SK-N-SH (cell line): ENCODE data around the gene C5orf58. TPM values are rescaled to one million over a fixed set of nuclear protein-coding genes. Genes with fewer than 3 reads are reported as not detected.

Experiments
- CTCF ChIA-PET: fragments of 300-600, 350-600 bp; formaldehyde crosslinking; extraction: SDS; loops from one replicate; lab custom pipeline; 2021; lab: Yijun Ruan, JAX
- POLR2A ChIA-PET: fragments of 350-600 bp; sonication (Branson Sonifier 250); formaldehyde crosslinking; extraction: SDS; loops from one replicate; lab custom pipeline; 2020; ENCODE audit warnings: antibody characterized with exemption, inconsistent platforms; lab: Yijun Ruan, JAX
- DNase-seq: peaks from one replicate; pipeline ENCODE4 v3.0.0; 2012
- H2AFZ ChIP-seq: fragments of 200-600 bp; sonication (generic); 2 replicates; pipeline ENCODE4 v1.8.1; 2016; ENCODE audit warnings: antibody characterized with exemption, mild to moderate bottlenecking, low read depth
- H3F3A ChIP-seq: fragments of 200-600 bp; sonication (generic); replicated peaks from 2 replicates; pipeline ENCODE3; 2016; ENCODE audit warnings: antibody characterized with exemption, mild to moderate bottlenecking; ENCODE audit not compliant: insufficient read depth
- H3K27ac ChIP-seq, 2 experiments: fragments of 200-500 bp in 1 of 2; fragments of 200-600 bp in 1 of 2; sonication (Bioruptor generic) in 1 of 2; sonication (generic), shearing (Covaris generic) in 1 of 2; 2 replicates each; pipeline versions ENCODE4 v1.5.1 to v1.6.1; 2014 to 2016; ENCODE audit warnings: low read depth in 2 of 2, inconsistent platforms in 1 of 2, low read length in 1 of 2, mild to moderate bottlenecking in 1 of 2, mixed read lengths in 1 of 2
- H3K27me3 ChIP-seq: fragments of 200-600 bp; sonication (generic), shearing (Covaris generic); 2 replicates; pipeline ENCODE4 v1.6.1; 2016; ENCODE audit warnings: mixed run types; ENCODE audit not compliant: insufficient read depth
- H3K36me3 ChIP-seq, 2 experiments: fragments of 200-500 bp in 1 of 2; fragments of 200-600 bp in 1 of 2; sonication (Bioruptor generic) in 1 of 2; sonication (generic) in 1 of 2; replicated peaks in 1 of 2; 2 replicates each; pipeline versions ENCODE3 to v1.5.1; 2014 to 2016; ENCODE audit warnings: low read length in 1 of 2, mild to moderate bottlenecking in 1 of 2; ENCODE audit not compliant: insufficient read depth in 2 of 2, control insufficient read depth in 1 of 2
- H3K4me1 ChIP-seq, 2 experiments: fragments of 200-500 bp in 1 of 2; fragments of 200-600 bp in 1 of 2; sonication (Bioruptor generic) in 1 of 2; sonication (generic), shearing (Covaris generic) in 1 of 2; 2 replicates each; pipeline versions ENCODE4 v1.5.1 to v1.6.1; 2014 to 2016; ENCODE audit warnings: low read depth in 1 of 2, low read length in 1 of 2, mixed run types in 1 of 2; ENCODE audit not compliant: insufficient read depth in 2 of 2, control insufficient read depth in 1 of 2
- H3K4me2 ChIP-seq: fragments of 200-600 bp; sonication (generic), shearing (Covaris generic); 2 replicates; pipeline ENCODE4 v1.6.1; 2017; ENCODE audit warnings: mixed run types
- H3K4me3 ChIP-seq, 2 experiments: fragments of 200-500 bp in 1 of 2; fragments of 200-600 bp in 1 of 2; sonication (Bioruptor generic) in 1 of 2; sonication (generic), shearing (Covaris generic) in 1 of 2; 2 replicates each; pipeline versions ENCODE4 v1.5.1 to v1.8.1; 2014 to 2016; ENCODE audit warnings: low read depth in 2 of 2, inconsistent platforms in 1 of 2, low read length in 1 of 2, mild to moderate bottlenecking in 1 of 2, mixed read lengths in 1 of 2, moderate library complexity in 1 of 2
- H3K79me2 ChIP-seq: fragments of 200-600 bp; sonication (generic); 2 replicates; pipeline ENCODE4 v1.8.1; 2017; ENCODE audit warnings: mild to moderate bottlenecking; ENCODE audit not compliant: insufficient read depth
- H3K9ac ChIP-seq: fragments of 200-600 bp; sonication (generic); 2 replicates; pipeline ENCODE4 v1.6.1; 2017; ENCODE audit warnings: mixed run types
- H3K9me2 ChIP-seq: fragments of 200-600 bp; sonication (generic); 2 replicates; pipeline ENCODE4 v1.6.1; 2017; ENCODE audit warnings: mixed run types
- H3K9me3 ChIP-seq: fragments of 200-600 bp; sonication (generic); 2 replicates; pipeline ENCODE4 v1.6.1; 2017; ENCODE audit warnings: mixed run types, mild to moderate bottlenecking, moderate library complexity
- H4K20me1 ChIP-seq: fragments of 200-600 bp; sonication (generic); 2 replicates; pipeline ENCODE4 v1.6.1; 2017; ENCODE audit warnings: mild to moderate bottlenecking, mixed run types; ENCODE audit not compliant: insufficient read depth
- EZH2phosphoT487 ChIP-seq: fragments of 200-600 bp; sonication (generic); IDR thresholded peaks from 2 replicates; pipeline ENCODE4 v1.6.1; 2017; ENCODE audit warnings: low read depth, mixed run types, mild to moderate bottlenecking, antibody characterized with exemption, moderate library complexity, borderline replicate concordance
- NRF1 ChIP-seq: IDR thresholded peaks from 2 replicates; pipeline ENCODE4 v1.6.1; 2012; ENCODE audit warnings: low read depth, mild to moderate bottlenecking, low read length
- RXRA ChIP-seq: IDR thresholded peaks from 2 replicates; pipeline ENCODE4 v1.4.0; 2012; ENCODE audit warnings: low read depth, mild to moderate bottlenecking, borderline replicate concordance
- WGBS: methylation state at CpG from one replicate; pipeline ENCODE4 v1.1.6; 2017; ENCODE audit warnings: low lambda C conversion rate; 5-methylcytosine and 5-hydroxymethylcytosine counted together
- polyA plus RNA-seq, 3 experiments: library from polyadenylated mRNA; depleted of rRNA; stranded (reverse); fragments of >200 nt; gene quantifications; 2 replicates each; pipeline ENCODE4 v1.2.3, GENCODE V29; 2012
- TF ChIP-seq, protein P1 (sequence below): IDR thresholded peaks from 2 replicates; pipeline ENCODE4 v1.4.0; 2012; ENCODE audit warnings: low read depth
- TF ChIP-seq, protein P2 (sequence below): IDR thresholded peaks from 2 replicates; pipeline ENCODE4 v1.6.1; 2012; ENCODE audit warnings: mild to moderate bottlenecking, low read depth, low read length, moderate library complexity
- TF ChIP-seq, protein P3 (sequence below): fragments of 150-350 bp; IDR thresholded peaks from 2 replicates; pipeline ENCODE4 v1.6.1; 2017; ENCODE audit warnings: antibody characterized with exemption, low read length, low read depth, borderline replicate concordance

C5orf58 gene
- polyA plus RNA-seq, 1 of the 3 experiments (the other 2 are of a cell fraction) = not detected

DNA sequence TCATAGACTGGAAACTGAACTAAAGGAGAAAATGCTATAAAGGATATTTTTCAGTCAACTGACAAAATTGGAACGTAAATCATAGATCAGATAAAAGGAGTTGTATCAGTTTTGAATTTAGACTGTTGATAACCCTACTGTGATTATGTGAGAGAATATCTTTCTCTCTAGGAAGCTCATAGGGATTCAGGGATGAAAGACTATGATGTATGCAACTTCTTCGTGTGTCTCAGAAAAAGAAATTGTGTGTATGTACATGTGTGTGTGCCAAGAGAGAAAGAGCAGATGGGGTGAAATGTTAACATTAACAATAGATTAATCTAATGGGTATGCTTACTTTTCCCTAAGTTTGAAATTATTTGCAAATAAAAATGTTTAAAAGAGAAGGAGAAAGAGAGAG, 30.7 kb upstream of the C5orf58 start:
- Histone ChIP-seq H3K79me2 (no peaks in the 10 kb centered on the region), H3K9ac (no peak overlapping the region), H3K27ac (no peak overlapping the region), H3K4me1 (no peaks in the 10 kb centered on the region; a peak in 1 of 4 replicates), H3F3A (no peaks in the 10 kb centered on the region), H3K9me3 (no peaks in the 10 kb centered on the region), H2AFZ (no peak overlapping the region), H3K4me2 (no peak overlapping the region), H4K20me1 (no peaks in the 10 kb centered on the region)
- no peak for DNase-seq
- CTCF ChIA-PET = interaction anchor here (2.0 to 3.2 kb wide), 4 partner anchors 14 to 101 kb away, joined by 8 to 21 read pairs (median 13); no protein-coding TSS in a partner anchor
- TF ChIP-seq, protein P1, sequence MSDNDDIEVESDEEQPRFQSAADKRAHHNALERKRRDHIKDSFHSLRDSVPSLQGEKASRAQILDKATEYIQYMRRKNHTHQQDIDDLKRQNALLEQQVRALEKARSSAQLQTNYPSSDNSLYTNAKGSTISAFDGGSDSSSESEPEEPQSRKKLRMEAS = no peak
- TF ChIP-seq NRF1 (no peak), RXRA (no peak), EZH2phosphoT487 (no peak)
- TF ChIP-seq, protein P2, sequence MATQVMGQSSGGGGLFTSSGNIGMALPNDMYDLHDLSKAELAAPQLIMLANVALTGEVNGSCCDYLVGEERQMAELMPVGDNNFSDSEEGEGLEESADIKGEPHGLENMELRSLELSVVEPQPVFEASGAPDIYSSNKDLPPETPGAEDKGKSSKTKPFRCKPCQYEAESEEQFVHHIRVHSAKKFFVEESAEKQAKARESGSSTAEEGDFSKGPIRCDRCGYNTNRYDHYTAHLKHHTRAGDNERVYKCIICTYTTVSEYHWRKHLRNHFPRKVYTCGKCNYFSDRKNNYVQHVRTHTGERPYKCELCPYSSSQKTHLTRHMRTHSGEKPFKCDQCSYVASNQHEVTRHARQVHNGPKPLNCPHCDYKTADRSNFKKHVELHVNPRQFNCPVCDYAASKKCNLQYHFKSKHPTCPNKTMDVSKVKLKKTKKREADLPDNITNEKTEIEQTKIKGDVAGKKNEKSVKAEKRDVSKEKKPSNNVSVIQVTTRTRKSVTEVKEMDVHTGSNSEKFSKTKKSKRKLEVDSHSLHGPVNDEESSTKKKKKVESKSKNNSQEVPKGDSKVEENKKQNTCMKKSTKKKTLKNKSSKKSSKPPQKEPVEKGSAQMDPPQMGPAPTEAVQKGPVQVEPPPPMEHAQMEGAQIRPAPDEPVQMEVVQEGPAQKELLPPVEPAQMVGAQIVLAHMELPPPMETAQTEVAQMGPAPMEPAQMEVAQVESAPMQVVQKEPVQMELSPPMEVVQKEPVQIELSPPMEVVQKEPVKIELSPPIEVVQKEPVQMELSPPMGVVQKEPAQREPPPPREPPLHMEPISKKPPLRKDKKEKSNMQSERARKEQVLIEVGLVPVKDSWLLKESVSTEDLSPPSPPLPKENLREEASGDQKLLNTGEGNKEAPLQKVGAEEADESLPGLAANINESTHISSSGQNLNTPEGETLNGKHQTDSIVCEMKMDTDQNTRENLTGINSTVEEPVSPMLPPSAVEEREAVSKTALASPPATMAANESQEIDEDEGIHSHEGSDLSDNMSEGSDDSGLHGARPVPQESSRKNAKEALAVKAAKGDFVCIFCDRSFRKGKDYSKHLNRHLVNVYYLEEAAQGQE = no peak
- TF ChIP-seq, all 33 proteins: peak for 0
- Histone ChIP-seq H3K4me3 (no peak overlapping the region), H3K27me3 (no peaks in the 10 kb centered on the region; the same call in 1 of the 2 replicates), H3K9me2 (no peaks in the 10 kb centered on the region), H3K36me3 (no peaks in the 10 kb centered on the region)
- 33% methylated on average over 2 of the region's 2 CpGs for WGBS
- POLR2A ChIA-PET = no interaction called here

DNA sequence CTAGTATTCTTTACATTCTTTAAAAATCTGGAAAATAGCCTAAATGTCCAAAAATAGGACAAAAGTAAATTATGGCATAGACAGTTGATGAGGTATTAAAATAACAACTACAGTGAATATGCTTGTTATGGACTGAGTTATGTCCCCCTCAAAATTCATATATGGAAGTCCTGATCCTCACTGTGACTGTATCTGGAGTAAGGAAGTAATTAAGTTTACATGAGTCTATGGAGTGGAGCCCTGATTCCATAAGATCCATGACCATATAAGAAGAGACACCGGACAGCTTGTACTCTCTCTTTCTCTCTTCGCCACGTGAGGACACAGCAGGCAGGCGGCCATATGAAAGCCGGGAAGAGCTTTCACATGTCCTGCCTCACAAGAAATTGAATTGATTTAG, 28.6 kb upstream of the C5orf58 start:
- Histone ChIP-seq H3F3A (no peaks in the 10 kb centered on the region), H3K27ac (no peak overlapping the region), H3K27me3 (no peaks in the 10 kb centered on the region; the same call in 1 of the 2 replicates), H3K4me1 (no peaks in the 10 kb centered on the region; a peak in 1 of 4 replicates), H3K9ac (no peak overlapping the region), H3K9me2 (no peaks in the 10 kb centered on the region), H2AFZ (no peak overlapping the region), H3K36me3 (no peaks in the 10 kb centered on the region), H3K4me3 (no peak overlapping the region), H3K4me2 (no peak overlapping the region), H4K20me1 (no peaks in the 10 kb centered on the region), H3K9me3 (no peaks in the 10 kb centered on the region), H3K79me2 (no peaks in the 10 kb centered on the region)
- ChIA-PET CTCF (no interaction called here), POLR2A (no interaction called here)
- WGBS = 74% methylated on average over 5 of the region's 5 CpGs
- no peak for DNase-seq
- TF ChIP-seq, protein P2 = no peak
- TF ChIP-seq, protein P3, sequence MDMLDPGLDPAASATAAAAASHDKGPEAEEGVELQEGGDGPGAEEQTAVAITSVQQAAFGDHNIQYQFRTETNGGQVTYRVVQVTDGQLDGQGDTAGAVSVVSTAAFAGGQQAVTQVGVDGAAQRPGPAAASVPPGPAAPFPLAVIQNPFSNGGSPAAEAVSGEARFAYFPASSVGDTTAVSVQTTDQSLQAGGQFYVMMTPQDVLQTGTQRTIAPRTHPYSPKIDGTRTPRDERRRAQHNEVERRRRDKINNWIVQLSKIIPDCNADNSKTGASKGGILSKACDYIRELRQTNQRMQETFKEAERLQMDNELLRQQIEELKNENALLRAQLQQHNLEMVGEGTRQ = no peak
- TF ChIP-seq NRF1 = no peak
